Loucy (cell line): Measurements from ENCODE around the gene NOS2.

Source experiments
- H2AFZ ChIP-seq: fragments of 200-600 bp; sonication (generic); 2 replicates; pipeline ENCODE4 v1.6.0; 2016; ENCODE audit warnings: antibody characterized with exemption, mild to moderate bottlenecking, low read length, moderate library complexity
- H3F3A ChIP-seq: fragments of 200-600 bp; 2 replicates; pipeline ENCODE4 v1.6.0; 2016; ENCODE audit warnings: antibody characterized with exemption, low read depth, mild to moderate bottlenecking
- H3K27me3 ChIP-seq: fragments of 200-600 bp; sonication (generic); 2 replicates; pipeline ENCODE4 v1.6.1; 2014; ENCODE audit warnings: low read length, mild to moderate bottlenecking; ENCODE audit not compliant: insufficient read depth, poor library complexity, severe bottlenecking
- H3K36me3 ChIP-seq: fragments of 200-600 bp; sonication (generic); 2 replicates; pipeline ENCODE4 v1.6.1; 2016; ENCODE audit warnings: low read length; ENCODE audit not compliant: insufficient read depth
- H3K4me1 ChIP-seq: fragments of 200-600 bp; sonication (generic); 2 replicates; pipeline ENCODE4 v1.5.1; 2014; ENCODE audit warnings: low read length, mild to moderate bottlenecking; ENCODE audit not compliant: insufficient read depth, poor library complexity, severe bottlenecking
- H3K4me2 ChIP-seq: fragments of 200-600 bp; sonication (generic); 2 replicates; pipeline ENCODE4 v1.6.0; 2014; ENCODE audit warnings: antibody characterized with exemption, low read length, low read depth, mild to moderate bottlenecking; ENCODE audit not compliant: poor library complexity, severe bottlenecking
- H3K4me3 ChIP-seq: fragments of 200-600 bp; sonication (generic); 2 replicates; pipeline ENCODE4 v1.5.1; 2014; ENCODE audit warnings: low read length, mild to moderate bottlenecking, mixed read lengths; ENCODE audit not compliant: poor library complexity, severe bottlenecking
- H3K79me2 ChIP-seq: fragments of 200-600 bp; sonication (generic); 2 replicates; pipeline ENCODE4 v1.6.1; 2014; ENCODE audit warnings: low read length; ENCODE audit not compliant: insufficient read depth
- H3K9ac ChIP-seq: fragments of 200-600 bp; sonication (generic); 2 replicates; pipeline ENCODE4 v1.6.0; 2014; ENCODE audit warnings: mild to moderate bottlenecking, low read depth, low read length, moderate library complexity; ENCODE audit not compliant: poor library complexity, severe bottlenecking
- H3K9me2 ChIP-seq: fragments of 200-600 bp; sonication (generic); replicated peaks from 2 replicates; pipeline ENCODE4 v1.6.1; 2016; ENCODE audit warnings: low read depth, low read length, mixed read lengths
- H3K9me3 ChIP-seq: fragments of 200-600 bp; sonication (generic); 2 replicates; pipeline ENCODE4 v1.6.1; 2014; ENCODE audit warnings: mild to moderate bottlenecking, antibody characterized with exemption, low read length, low read depth; ENCODE audit not compliant: insufficient read depth
- H4K20me1 ChIP-seq: fragments of 200-600 bp; sonication (generic); 2 replicates; pipeline ENCODE4 v1.6.0; 2014; ENCODE audit warnings: antibody characterized with exemption, low read length, mild to moderate bottlenecking; ENCODE audit not compliant: insufficient read depth, poor library complexity, severe bottlenecking
- EZH2phosphoT487 ChIP-seq: fragments of 200-600 bp; IDR thresholded peaks from 2 replicates; pipeline ENCODE4 v1.6.1; 2018; ENCODE audit warnings: antibody characterized with exemption, mild to moderate bottlenecking, moderate library complexity, borderline replicate concordance
- TF ChIP-seq, protein P1 (sequence below): fragments of 200-600 bp; sonication (generic); conservative IDR thresholded peaks from 2 replicates; pipeline ENCODE4 v1.5.1; 2014; ENCODE audit warnings: mild to moderate bottlenecking, antibody characterized with exemption, low read length

Gene NOS2

DNA sequence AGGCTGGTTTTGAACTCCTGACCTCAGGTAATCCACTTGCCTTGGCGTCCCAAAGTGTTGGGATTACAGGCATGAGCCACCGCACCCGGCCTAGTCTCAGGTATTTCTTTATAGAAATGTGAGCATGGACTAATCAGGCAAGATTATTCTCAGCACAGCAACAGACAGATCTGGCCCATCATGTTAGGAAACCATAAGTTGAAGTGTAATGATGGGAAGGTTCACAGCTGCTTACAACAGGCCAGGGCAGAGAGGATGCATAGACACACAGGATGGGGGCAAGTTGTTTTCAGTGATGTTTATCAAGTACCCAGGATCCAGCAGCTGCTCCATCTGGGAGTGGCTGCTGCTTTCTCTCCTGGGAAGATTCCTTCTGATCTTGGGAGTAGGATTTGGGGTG is 16.6 kb upstream of the NOS2 start:
- Histone ChIP-seq H3K79me2 (no peaks in the 10 kb centered on the region), H3K4me2 (no peak overlapping the region)

DNA sequence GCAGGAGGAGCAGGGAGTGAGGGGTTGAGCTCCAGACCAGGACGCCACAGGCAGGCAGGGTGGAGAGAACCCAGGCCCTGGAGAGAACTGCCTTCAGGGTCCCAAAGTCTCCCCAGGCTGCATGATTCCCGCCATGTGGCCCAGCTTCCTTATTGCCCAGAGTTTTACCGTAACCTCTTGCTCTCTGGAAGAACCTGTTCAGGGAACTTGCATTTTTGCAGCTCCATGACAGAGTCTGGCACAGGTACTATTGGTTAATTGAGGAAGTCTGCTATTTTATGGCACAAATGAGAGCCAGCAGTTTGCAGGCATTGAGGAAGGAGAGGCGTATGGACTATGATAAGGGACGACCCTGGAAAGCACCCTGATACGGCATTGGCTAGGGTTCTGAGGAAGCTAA is 11.6 kb upstream of the NOS2 start:
- Histone ChIP-seq H3K9me2 (no peaks in the 10 kb centered on the region), H3K9me3 (no peaks in the 10 kb centered on the region), H3K4me3 (no peak overlapping the region), H3K4me2 (no peak overlapping the region), H3K9ac (no peak overlapping the region), H4K20me1 (no peaks in the 10 kb centered on the region), H3K36me3 (no peaks in the 10 kb centered on the region), H3F3A (no peaks in the 10 kb centered on the region), H2AFZ (no peak overlapping the region), H3K79me2 (no peaks in the 10 kb centered on the region), H3K4me1 (peaks cover 14% of the 10 kb centered on the region), H3K27me3 (no peaks in the 10 kb centered on the region)
- no peak for TF ChIP-seq EZH2phosphoT487
- TF ChIP-seq, protein P1, sequence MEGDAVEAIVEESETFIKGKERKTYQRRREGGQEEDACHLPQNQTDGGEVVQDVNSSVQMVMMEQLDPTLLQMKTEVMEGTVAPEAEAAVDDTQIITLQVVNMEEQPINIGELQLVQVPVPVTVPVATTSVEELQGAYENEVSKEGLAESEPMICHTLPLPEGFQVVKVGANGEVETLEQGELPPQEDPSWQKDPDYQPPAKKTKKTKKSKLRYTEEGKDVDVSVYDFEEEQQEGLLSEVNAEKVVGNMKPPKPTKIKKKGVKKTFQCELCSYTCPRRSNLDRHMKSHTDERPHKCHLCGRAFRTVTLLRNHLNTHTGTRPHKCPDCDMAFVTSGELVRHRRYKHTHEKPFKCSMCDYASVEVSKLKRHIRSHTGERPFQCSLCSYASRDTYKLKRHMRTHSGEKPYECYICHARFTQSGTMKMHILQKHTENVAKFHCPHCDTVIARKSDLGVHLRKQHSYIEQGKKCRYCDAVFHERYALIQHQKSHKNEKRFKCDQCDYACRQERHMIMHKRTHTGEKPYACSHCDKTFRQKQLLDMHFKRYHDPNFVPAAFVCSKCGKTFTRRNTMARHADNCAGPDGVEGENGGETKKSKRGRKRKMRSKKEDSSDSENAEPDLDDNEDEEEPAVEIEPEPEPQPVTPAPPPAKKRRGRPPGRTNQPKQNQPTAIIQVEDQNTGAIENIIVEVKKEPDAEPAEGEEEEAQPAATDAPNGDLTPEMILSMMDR, result no peak

More for the DNA sequence above, 16.6 kb upstream of the NOS2 start:
- H4K20me1 ChIP-seq, result no peaks in the 10 kb centered on the region
- no peaks in the 10 kb centered on the region for H3F3A ChIP-seq
- TF ChIP-seq, protein P1, result no peak
- TF ChIP-seq EZH2phosphoT487, result no peak
- no peak overlapping the region for H2AFZ ChIP-seq
- no peak overlapping the region for H3K9ac ChIP-seq
- 0 out of 2 replicates have a peak, but pooled peaks cover 4% of the 10 kb centered on the region for H3K9me3 ChIP-seq
- H3K4me1 ChIP-seq, result no peaks in the 10 kb centered on the region
- H3K27me3 ChIP-seq, result no peaks in the 10 kb centered on the region
- H3K9me2 ChIP-seq, result no peaks in the 10 kb centered on the region
- H3K36me3 ChIP-seq, result no peaks in the 10 kb centered on the region
- no peak overlapping the region for H3K4me3 ChIP-seq

DNA sequence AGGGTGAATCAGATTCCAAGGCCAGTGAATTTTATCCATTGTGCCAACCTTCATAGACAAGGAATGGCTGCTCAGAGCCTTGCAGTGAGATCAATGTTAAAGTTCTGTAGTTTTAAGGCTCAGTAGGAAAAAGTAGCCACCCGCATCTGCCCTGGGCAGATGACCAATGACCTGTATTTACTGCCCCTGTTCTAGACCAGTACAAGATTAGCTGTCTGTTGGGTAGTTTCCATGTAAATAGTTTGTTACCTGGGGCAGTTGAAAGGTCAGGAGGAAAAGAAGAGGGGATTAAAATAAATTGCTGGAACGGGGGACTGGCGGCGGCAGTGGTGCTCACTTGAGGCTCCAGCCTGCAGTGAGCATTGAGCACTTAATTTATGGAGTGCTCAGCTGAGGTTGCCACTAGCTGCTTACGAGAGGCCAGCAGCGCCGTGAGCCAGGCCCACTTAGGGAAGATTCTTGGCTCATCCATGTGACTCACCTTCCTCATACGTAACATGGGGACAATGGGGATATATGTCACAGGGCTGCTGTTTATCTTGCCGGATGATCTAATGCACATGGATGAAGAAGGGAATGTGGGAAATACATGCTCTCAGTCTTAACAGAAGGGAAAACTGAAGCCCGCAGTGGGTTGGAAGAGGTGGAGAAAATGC is 10.7 kb upstream of the NOS2 start:
- H4K20me1 ChIP-seq, result no peaks in the 10 kb centered on the region
- peaks cover 16% of the 10 kb centered on the region for H3K4me1 ChIP-seq
- no peaks in the 10 kb centered on the region for H3K36me3 ChIP-seq
- H3K9me2 ChIP-seq, result no peaks in the 10 kb centered on the region
- H3K27me3 ChIP-seq, result no peaks in the 10 kb centered on the region
- no peak overlapping the region for H3K4me3 ChIP-seq
- TF ChIP-seq, protein P1, result no peak
- TF ChIP-seq EZH2phosphoT487, result no peak
- H3K79me2 ChIP-seq, result no peaks in the 10 kb centered on the region
- no peak overlapping the region for H2AFZ ChIP-seq
- H3K4me2 ChIP-seq, result no peak overlapping the region
- no peak overlapping the region for H3K9ac ChIP-seq
- H3F3A ChIP-seq, result no peaks in the 10 kb centered on the region
- H3K9me3 ChIP-seq, result no peaks in the 10 kb centered on the region
